SU-DHL-6 (cell line): ENCODE results near the gene APBA2.

Experiments used
- H2AFZ ChIP-seq: fragments of 200-600 bp; sonication (generic); 2 replicates; pipeline ENCODE4 v1.6.1; 2014; ENCODE audit warnings: low read depth, mild to moderate bottlenecking, moderate library complexity, mixed read lengths, antibody characterized with exemption, low read length; ENCODE audit not compliant: severe bottlenecking
- H3F3A ChIP-seq: fragments of 200-600 bp; shearing (Covaris generic); 2 replicates; pipeline ENCODE4 v1.6.0; 2016; ENCODE audit warnings: antibody characterized with exemption, mild to moderate bottlenecking; ENCODE audit not compliant: insufficient read depth
- H3K27ac ChIP-seq: fragments of 200-600 bp; sonication (generic); 2 replicates; pipeline ENCODE4 v1.5.1; 2016; ENCODE audit warnings: low read depth, mild to moderate bottlenecking, low read length, moderate library complexity, mixed read lengths
- H3K27me3 ChIP-seq: fragments of 200-600 bp; sonication (generic), shearing (Covaris generic); 2 replicates; pipeline ENCODE4 v1.6.0; 2014; ENCODE audit warnings: mild to moderate bottlenecking, low read length
- H3K36me3 ChIP-seq: fragments of 200-600 bp; sonication (generic); 2 replicates; pipeline ENCODE4 v1.6.1; 2014; ENCODE audit warnings: mild to moderate bottlenecking, low read length, mixed read lengths
- H3K4me2 ChIP-seq: fragments of 300-600, 200-600 bp; shearing (Covaris generic), sonication (generic); 2 replicates; pipeline ENCODE4 v1.6.0; 2014; ENCODE audit warnings: low read length, low read depth, mild to moderate bottlenecking; ENCODE audit not compliant: poor library complexity, severe bottlenecking
- H3K4me3 ChIP-seq: fragments of 200-600 bp; sonication (generic); 2 replicates; pipeline ENCODE4 v1.5.1; 2014; ENCODE audit warnings: antibody characterized with exemption, low read length, mild to moderate bottlenecking, mixed read lengths; ENCODE audit not compliant: insufficient read depth, poor library complexity, severe bottlenecking
- H3K79me2 ChIP-seq: fragments of 200-600 bp; sonication (generic); 2 replicates; pipeline ENCODE4 v1.6.1; 2014; ENCODE audit warnings: mild to moderate bottlenecking, low read length, moderate library complexity; ENCODE audit not compliant: insufficient read depth
- H3K9ac ChIP-seq: fragments of 200-600 bp; sonication (generic); 2 replicates; pipeline ENCODE4 v1.7.0; 2014; ENCODE audit warnings: mild to moderate bottlenecking, low read length
- H3K9me2 ChIP-seq: fragments of 200-600 bp; sonication (generic); replicated peaks from 2 replicates; pipeline ENCODE4 v1.6.1; 2014; ENCODE audit warnings: low read length; ENCODE audit not compliant: insufficient read depth
- H3K9me3 ChIP-seq: fragments of 200-600 bp; sonication (generic); 2 replicates; pipeline ENCODE4 v1.6.1; 2014; ENCODE audit warnings: low read length, mixed read lengths; ENCODE audit not compliant: insufficient read depth
- H4K20me1 ChIP-seq: fragments of 200-600 bp; sonication (generic); 2 replicates; pipeline ENCODE4 v1.6.1; 2014; ENCODE audit warnings: low read depth, mild to moderate bottlenecking, antibody characterized with exemption, low read length, moderate library complexity, mixed read lengths
- CTCF ChIP-seq: fragments of 200-600 bp; sonication (generic); IDR thresholded peaks from one replicate; pipeline ENCODE4 v1.5.1; 2017; ENCODE audit warnings: antibody characterized with exemption, mild to moderate bottlenecking, low read length, moderate library complexity; ENCODE audit not compliant: insufficient read depth, poor library complexity, severe bottlenecking
- EZH2phosphoT487 ChIP-seq: fragments of 200-600 bp; sonication (generic), shearing (Covaris generic); conservative IDR thresholded peaks from 2 replicates; pipeline ENCODE4 v1.6.1; 2018; ENCODE audit warnings: mild to moderate bottlenecking, antibody characterized with exemption, low read length, moderate library complexity, mixed read lengths

APBA2 gene

GRCh38 chr15:29053006-29053405 is 167.2 kb downstream of the APBA2 start:
- H3K27ac ChIP-seq, result no peak overlapping the region
- no peak overlapping the region for H3K4me3 ChIP-seq
- no peaks in the 10 kb centered on the region for H4K20me1 ChIP-seq
- no peaks in the 10 kb centered on the region for H3K79me2 ChIP-seq
- H3K36me3 ChIP-seq, result no peaks in the 10 kb centered on the region
- H3K9me2 ChIP-seq, result no peaks in the 10 kb centered on the region
- no peaks in the 10 kb centered on the region for H3K9me3 ChIP-seq
- H3K27me3 ChIP-seq, result no peaks in the 10 kb centered on the region
- H3K4me2 ChIP-seq, result no peak overlapping the region
- no peaks in the 10 kb centered on the region for H3F3A ChIP-seq
- no peak for TF ChIP-seq EZH2phosphoT487
- TF ChIP-seq CTCF, result no peak
- no peak overlapping the region for H3K9ac ChIP-seq
- H2AFZ ChIP-seq, result no peak overlapping the region

- H3K27ac ChIP-seq, result no peak overlapping the region
- no peaks in the 10 kb centered on the region for H3K9me3 ChIP-seq
- no peak overlapping the region for H3K9ac ChIP-seq
- H3K4me2 ChIP-seq, result no peak overlapping the region
- H2AFZ ChIP-seq, result no peak overlapping the region
- H3K27me3 ChIP-seq, result no peaks in the 10 kb centered on the region
- no peaks in the 10 kb centered on the region for H3K36me3 ChIP-seq
- no peaks in the 10 kb centered on the region for H4K20me1 ChIP-seq
- H3K4me3 ChIP-seq, result no peak overlapping the region
- H3K9me2 ChIP-seq, result no peaks in the 10 kb centered on the region
- TF ChIP-seq EZH2phosphoT487 (no peak), CTCF (no peak)
- H3K79me2 ChIP-seq, result no peaks in the 10 kb centered on the region
- H3F3A ChIP-seq, result no peaks in the 10 kb centered on the region
Measured at GRCh38 chr15:29053661-29054131, 167.9 kb downstream of the APBA2 start.

GRCh38 chr15:29054171-29055045 is 168.6 kb downstream of the APBA2 start:
- no peaks in the 10 kb centered on the region for H3K9me3 ChIP-seq
- no peaks in the 10 kb centered on the region for H3F3A ChIP-seq
- H2AFZ ChIP-seq, result no peak overlapping the region
- H3K4me2 ChIP-seq, result no peak overlapping the region
- H3K4me3 ChIP-seq, result no peak overlapping the region
- TF ChIP-seq EZH2phosphoT487 (no peak), CTCF (no peak)
- no peak overlapping the region for H3K9ac ChIP-seq
- no peaks in the 10 kb centered on the region for H4K20me1 ChIP-seq
- no peaks in the 10 kb centered on the region for H3K27me3 ChIP-seq
- no peaks in the 10 kb centered on the region for H3K79me2 ChIP-seq
- H3K27ac ChIP-seq, result no peak overlapping the region
- no peaks in the 10 kb centered on the region for H3K9me2 ChIP-seq
- no peaks in the 10 kb centered on the region for H3K36me3 ChIP-seq
